HEK293 (cell line): ENCODE data around the gene RSPH1.

Experiments
- CTCF ChIA-PET: fragments of 350-600 bp; formaldehyde crosslinking; extraction: SDS; loops from one replicate; lab custom pipeline; 2021; ENCODE audit warnings: antibody characterized with exemption; lab: Yijun Ruan, JAX
- POLR2A ChIA-PET: fragments of 300-600 bp; formaldehyde crosslinking; extraction: SDS; loops from one replicate; lab custom pipeline; 2020; ENCODE audit warnings: antibody characterized with exemption, inconsistent platforms; lab: Yijun Ruan, JAX
- H3K27ac ChIP-seq: fragments of 200-500 bp; sonication (Bioruptor generic); 2 replicates; pipeline ENCODE4 v1.5.1; 2014; ENCODE audit warnings: low read depth, low read length, control low read depth, inconsistent platforms; ENCODE audit errors: extremely low read depth
- H3K36me3 ChIP-seq, 2 experiments: fragments of 200-500 bp in 1 of 2; sonication (Bioruptor generic) in 1 of 2; 1 replicate in 1 of 2; 2 replicates in 1 of 2; pipeline ENCODE4 v1.5.1; 2014 to 2017; ENCODE audit warnings: inconsistent platforms in 2 of 2, low read length in 2 of 2; ENCODE audit not compliant: control insufficient read depth in 2 of 2, insufficient read depth in 1 of 2
- H3K4me1 ChIP-seq: fragments of 200-500 bp; sonication (Bioruptor generic); 2 replicates; pipeline ENCODE4 v1.5.1; 2014; ENCODE audit warnings: mild to moderate bottlenecking, low read length, inconsistent platforms; ENCODE audit not compliant: control insufficient read depth, insufficient read depth
- H3K4me3 ChIP-seq: 2 replicates; pipeline ENCODE4 v1.5.1; 2011; ENCODE audit warnings: low read depth, mild to moderate bottlenecking, control low read depth, low read length, moderate library complexity
- H3K9me3 ChIP-seq: fragments of 200-500 bp; sonication (Bioruptor generic); 2 replicates; pipeline ENCODE4 v1.5.1; 2014; ENCODE audit warnings: low read depth, low read length, inconsistent platforms; ENCODE audit not compliant: control insufficient read depth, insufficient read depth
- BCL6B ChIP-seq: fragments of 450-650 bp; formaldehyde crosslinking; IDR thresholded peaks from 2 replicates; pipeline ENCODE4 v1.5.1; 2017; ENCODE audit warnings: missing biosample characterization, missing genetic modification characterization
- HOXD13 ChIP-seq: sonication (generic); formaldehyde crosslinking; IDR thresholded peaks from 2 replicates; pipeline ENCODE4 v1.8.0; 2022; ENCODE audit warnings: missing genetic modification reagents, borderline replicate concordance
- KLF9 ChIP-seq: fragments of 450-650 bp; formaldehyde crosslinking; IDR thresholded peaks from 2 replicates; pipeline ENCODE4 v1.5.1; 2016; ENCODE audit warnings: missing biosample characterization, missing genetic modification characterization, low read depth
- PRDM4 ChIP-seq: fragments of 450-650 bp; formaldehyde crosslinking; IDR thresholded peaks from 2 replicates; pipeline ENCODE4 v1.5.1; 2017; ENCODE audit warnings: missing biosample characterization, missing genetic modification characterization
- ZBTB17 ChIP-seq: fragments of 450-650 bp; formaldehyde crosslinking; IDR thresholded peaks from 2 replicates; pipeline ENCODE4 v1.5.1; 2016; ENCODE audit warnings: missing biosample characterization, missing genetic modification characterization
- ZNF133 ChIP-seq: fragments of 450-650 bp; formaldehyde crosslinking; IDR thresholded peaks from 2 replicates; pipeline ENCODE4 v1.5.1; 2016; ENCODE audit warnings: missing biosample characterization, missing genetic modification characterization
- ZNF311 ChIP-seq: fragments of 450-650 bp; formaldehyde crosslinking; IDR thresholded peaks from 2 replicates; pipeline ENCODE4 v1.5.1; 2017; ENCODE audit warnings: missing biosample characterization, missing genetic modification characterization, borderline replicate concordance
- ZNF324 ChIP-seq: fragments of 450-650 bp; formaldehyde crosslinking; IDR thresholded peaks from 2 replicates; pipeline ENCODE4 v1.5.1; 2016; ENCODE audit warnings: missing biosample characterization, missing genetic modification characterization
- ZNF518A ChIP-seq: fragments of 450-650 bp; formaldehyde crosslinking; conservative IDR thresholded peaks from 2 replicates; pipeline ENCODE4 v1.5.1; 2016; ENCODE audit warnings: low read depth, missing biosample characterization, missing genetic modification characterization
- ZNF626 ChIP-seq: fragments of 450-650 bp; sonication (Bioruptor Pico); formaldehyde crosslinking; IDR thresholded peaks from 2 replicates; pipeline ENCODE4 v1.5.1; 2018; ENCODE audit warnings: missing biosample characterization, missing genetic modification characterization, inconsistent platforms

The RSPH1 gene

GRCh38 chr21:42423685-42424084 is 72.3 kb downstream of the RSPH1 start (continued):
- TF ChIP-seq KLF9 (tag by site-specific recombination), result no peak
- no peak for TF ChIP-seq ZBTB17 (tag by site-specific recombination)
- no peak for TF ChIP-seq ZNF133 (tag by site-specific recombination)
- TF ChIP-seq ZNF518A, result no peak
- TF ChIP-seq ZNF311, result no peak
- TF ChIP-seq ZNF626 (tag by site-specific recombination), result no peak
- TF ChIP-seq HOXD13 (CRISPR knock-in tag), result no peak
- TF ChIP-seq BCL6B (tag by site-specific recombination), result no peak
- TF ChIP-seq PRDM4 (tag by site-specific recombination), result no peak

GRCh38 chr21:42423197-42423675 is 72.8 kb downstream of the RSPH1 start:
- Histone ChIP-seq H3K4me1 (no peaks in the 10 kb centered on the region), H3K9me3 (no peaks in the 10 kb centered on the region), H3K36me3 (no peaks in the 10 kb centered on the region), H3K27ac (no peak overlapping the region), H3K4me3 (no peak overlapping the region)
- TF ChIP-seq ZNF324, result no peak
- POLR2A ChIA-PET, result no interaction called here
- CTCF ChIA-PET, result interaction anchor here (1.1 kb wide), 1 partner anchor 85 kb away, joined by 5 read pairs; no protein-coding TSS in a partner anchor
